ENCODE measurements around the gene SAMD10. TPM values are rescaled to one million over a fixed set of nuclear protein-coding genes. Genes with fewer than 3 reads are reported as not detected.
"Not testable (repeated sequence)": the region's sequence is repeated elsewhere in the genome, so short reads cannot be mapped to it uniquely, and the experiment has no call there.

Gene SAMD10
- total RNA-seq, 2 donors from 2014 or later = 3.1 to 3.7 TPM

DNA sequence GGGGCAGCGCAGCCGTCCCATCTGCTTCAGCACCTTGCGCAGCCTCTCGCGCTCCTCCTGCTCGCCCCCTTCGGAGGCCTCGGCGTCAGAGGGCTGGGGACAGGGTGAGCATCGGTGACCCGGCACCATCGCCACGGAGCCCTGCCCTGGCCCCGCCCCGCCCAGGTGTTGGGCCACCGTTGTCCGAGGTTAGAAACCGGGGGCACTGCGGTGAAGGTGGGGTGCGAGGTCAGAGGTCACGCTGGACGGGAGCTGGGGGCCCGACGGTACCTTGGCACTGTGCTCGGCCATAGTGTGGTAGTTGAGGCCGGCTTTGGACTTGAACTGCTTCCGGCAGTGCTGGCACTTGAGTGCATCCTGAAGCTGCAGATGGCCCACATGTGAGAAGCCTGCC lies 16.1 kb downstream of the SAMD10 start:
- Histone ChIP-seq H3K4me1 (peaks cover 0 to 4% of the 10 kb centered on the region in 2 donors), H3K27ac (no peak overlapping the region), H3K27me3 (no peaks in the 10 kb centered on the region), H3K9me3 (no peaks in the 10 kb centered on the region), H3K4me3 (no peak overlapping the region), H3K36me3 (peaks cover 38% of the 10 kb centered on the region)
- TF ChIP-seq, protein P1, sequence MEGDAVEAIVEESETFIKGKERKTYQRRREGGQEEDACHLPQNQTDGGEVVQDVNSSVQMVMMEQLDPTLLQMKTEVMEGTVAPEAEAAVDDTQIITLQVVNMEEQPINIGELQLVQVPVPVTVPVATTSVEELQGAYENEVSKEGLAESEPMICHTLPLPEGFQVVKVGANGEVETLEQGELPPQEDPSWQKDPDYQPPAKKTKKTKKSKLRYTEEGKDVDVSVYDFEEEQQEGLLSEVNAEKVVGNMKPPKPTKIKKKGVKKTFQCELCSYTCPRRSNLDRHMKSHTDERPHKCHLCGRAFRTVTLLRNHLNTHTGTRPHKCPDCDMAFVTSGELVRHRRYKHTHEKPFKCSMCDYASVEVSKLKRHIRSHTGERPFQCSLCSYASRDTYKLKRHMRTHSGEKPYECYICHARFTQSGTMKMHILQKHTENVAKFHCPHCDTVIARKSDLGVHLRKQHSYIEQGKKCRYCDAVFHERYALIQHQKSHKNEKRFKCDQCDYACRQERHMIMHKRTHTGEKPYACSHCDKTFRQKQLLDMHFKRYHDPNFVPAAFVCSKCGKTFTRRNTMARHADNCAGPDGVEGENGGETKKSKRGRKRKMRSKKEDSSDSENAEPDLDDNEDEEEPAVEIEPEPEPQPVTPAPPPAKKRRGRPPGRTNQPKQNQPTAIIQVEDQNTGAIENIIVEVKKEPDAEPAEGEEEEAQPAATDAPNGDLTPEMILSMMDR (IDR thresholded peaks at IDR 0.05) = no peak
- no peak for DNase-seq (ENCODE audit: low spot score)

DNA sequence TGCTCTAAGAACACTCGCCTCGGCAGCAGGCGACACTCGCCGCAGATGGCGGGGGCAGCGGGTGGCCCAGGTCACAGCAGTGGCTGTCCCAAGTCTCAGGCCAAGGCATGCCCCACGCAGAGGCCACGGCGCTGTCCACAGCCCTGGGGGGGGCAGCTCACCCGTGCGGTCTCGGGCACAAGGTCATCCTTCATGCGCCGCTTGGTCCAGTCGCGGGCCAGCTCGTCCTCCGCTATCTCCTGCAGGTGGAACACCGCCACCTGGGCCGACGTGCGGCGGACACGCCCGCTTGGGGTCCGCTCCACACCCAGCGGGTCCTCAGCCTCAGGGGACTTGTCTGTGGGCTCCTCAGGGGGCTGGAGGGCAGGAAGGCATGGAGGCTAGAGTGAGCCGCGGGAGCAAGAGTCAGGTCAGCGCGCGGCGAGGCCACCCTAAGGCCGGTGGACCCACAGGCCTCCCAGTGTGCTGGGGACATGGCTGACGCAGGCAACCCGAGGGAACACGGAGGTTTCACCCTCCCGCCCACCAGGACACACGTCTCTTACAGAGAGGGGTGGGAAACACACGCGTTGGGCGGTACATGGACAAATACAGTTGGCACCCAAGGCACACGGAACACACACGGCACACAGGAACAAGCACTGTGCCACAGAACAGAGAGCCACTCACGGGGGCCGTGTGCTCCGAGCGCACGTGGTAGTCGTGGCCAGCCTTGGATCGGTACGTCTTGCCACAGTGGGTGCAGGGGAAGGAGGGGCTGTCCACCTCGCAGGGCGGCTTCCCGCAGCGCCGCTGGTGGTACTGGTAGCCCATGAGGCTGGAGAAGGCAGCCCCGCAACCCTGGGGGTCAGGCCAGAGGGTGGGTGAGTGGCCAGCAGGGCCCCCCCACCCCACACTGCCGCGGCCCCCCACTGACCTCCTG lies 16.8 kb downstream of the SAMD10 start:
- H3K36me3 ChIP-seq = peaks cover 38% of the 10 kb centered on the region
- no peak overlapping the region for H3K4me3 ChIP-seq
- no peak overlapping the region for H3K27ac ChIP-seq
- peaks cover 0 to 4% of the 10 kb centered on the region in 2 donors for H3K4me1 ChIP-seq
- no peaks in the 10 kb centered on the region for H3K9me3 ChIP-seq
- DNase-seq (ENCODE audit: low spot score) = no peak
- no peaks in the 10 kb centered on the region for H3K27me3 ChIP-seq
- TF ChIP-seq, protein P1 (IDR thresholded peaks at IDR 0.05) = no peak

DNA sequence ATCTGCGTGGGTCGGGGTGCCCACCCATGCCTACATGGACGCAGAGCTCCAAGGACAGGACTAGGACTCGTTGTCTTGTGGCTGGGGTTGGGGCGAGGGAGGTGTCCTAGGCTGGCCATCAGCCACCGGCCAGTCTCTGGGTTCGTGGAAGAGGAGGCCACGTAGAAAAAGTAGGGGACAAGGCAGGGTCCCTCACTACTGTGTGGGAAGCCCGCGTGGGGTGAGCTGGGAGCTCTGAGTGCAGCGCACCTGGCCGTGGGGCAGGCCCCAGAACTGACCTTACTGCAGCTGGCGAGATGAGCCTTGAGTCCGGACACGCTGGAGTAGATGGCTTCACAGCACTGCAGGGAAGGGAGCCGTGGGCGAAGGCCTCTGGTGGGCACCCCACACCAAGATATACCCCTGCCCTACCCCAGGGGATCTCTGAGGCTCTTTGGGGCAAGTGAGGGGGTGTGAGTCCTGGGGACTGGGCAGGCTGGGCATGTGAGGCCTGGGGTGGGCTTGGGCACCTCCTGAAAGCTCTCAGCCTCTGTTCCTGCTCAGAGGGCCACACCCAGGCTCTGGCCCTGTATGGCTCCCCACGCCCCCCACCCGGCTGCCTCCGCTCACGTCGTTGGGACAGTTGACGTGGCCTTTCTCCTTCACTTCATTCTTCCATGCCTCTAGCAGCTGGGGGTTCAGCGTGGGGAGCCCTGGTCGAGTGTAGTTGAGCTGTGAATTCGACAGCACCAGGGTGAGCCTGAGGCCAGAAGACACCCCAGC lies 17.6 kb downstream of the SAMD10 start:
- TF ChIP-seq, protein P1 (IDR thresholded peaks at IDR 0.05) = no peak
- Histone ChIP-seq H3K27me3 (no peaks in the 10 kb centered on the region), H3K36me3 (peaks cover 37% of the 10 kb centered on the region), H3K4me1 (peaks cover 0 to 12% of the 10 kb centered on the region in 2 donors), H3K27ac (no peak overlapping the region), H3K9me3 (no peaks in the 10 kb centered on the region), H3K4me3 (no peak overlapping the region)
- no peak for DNase-seq (ENCODE audit: low spot score)

DNA sequence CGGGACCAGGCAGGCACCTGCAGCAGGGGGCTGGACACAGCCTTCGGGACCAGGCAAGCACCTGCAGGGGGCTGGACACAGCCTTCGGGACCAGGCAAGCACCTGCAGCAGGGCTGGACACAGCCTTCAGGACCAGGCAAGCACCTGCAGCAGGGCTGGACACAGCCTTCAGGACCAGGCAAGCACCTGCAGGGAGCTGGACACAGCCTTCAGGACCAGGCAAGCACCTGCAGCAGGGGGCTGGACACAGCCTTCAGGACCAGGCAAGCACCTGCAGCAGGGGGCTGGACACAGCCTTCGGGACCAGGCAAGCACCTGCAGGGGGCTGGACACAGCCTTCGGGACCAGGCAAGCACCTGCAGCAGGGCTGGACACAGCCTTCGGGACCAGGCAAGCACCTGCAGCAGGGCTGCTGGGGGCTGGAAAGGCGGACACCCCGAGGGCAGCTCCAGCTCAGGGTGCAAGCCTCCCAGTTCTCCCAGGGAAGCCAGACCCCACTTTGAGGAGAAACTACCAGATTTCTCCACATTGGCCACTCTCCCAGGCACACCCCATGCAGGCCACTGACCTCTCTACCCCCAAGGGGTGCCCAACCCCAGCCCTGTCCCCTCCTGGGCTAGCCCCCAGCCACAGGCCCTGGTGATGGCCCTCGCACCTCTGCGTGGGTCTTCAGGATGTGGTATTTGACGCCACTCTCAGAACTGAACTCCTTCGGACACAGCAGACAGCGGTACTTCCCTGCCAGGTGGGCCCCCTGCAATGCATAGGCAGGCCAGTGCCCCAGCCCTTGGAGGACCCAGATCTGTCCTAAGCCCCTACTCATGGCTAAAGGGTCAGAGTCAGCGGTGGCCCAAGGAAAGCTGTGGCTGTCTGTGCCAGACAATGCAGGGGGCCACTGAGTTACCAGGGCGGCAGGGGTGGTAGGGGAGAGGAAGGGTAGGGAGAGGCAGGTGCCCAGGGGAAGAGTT lies 18.5 kb downstream of the SAMD10 start:
- H3K27ac ChIP-seq; H3K9me3 ChIP-seq; H3K4me3 ChIP-seq; H3K27me3 ChIP-seq; DNase-seq (ENCODE audit: low spot score): not testable (repeated sequence)
- H3K36me3 ChIP-seq = peaks cover 31% of the 10 kb centered on the region
- H3K4me1 ChIP-seq = peaks cover 0 to 16% of the 10 kb centered on the region in 2 donors

DNA sequence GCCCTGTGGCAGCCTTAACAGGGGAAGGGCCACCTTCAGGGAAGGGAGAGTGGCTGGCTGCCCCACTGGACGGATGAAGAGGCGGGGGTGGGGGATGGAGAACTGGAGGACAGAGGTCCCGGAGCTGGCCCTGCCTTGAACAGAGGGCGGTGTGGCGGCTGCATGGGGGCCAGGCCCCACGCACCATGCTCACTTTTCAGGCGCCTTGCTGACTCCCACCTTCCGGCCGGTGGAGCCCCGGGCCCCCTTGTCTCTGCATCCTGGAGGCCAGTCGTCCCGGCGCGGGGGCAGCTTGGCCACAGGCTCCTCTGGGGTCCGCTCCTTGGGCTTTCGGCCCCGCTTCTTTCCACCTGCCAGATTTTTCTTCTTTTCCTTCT lies 19.8 kb downstream of the SAMD10 start:
- DNase-seq (ENCODE audit: low spot score) = no peak
- Histone ChIP-seq H3K27me3 (no peaks in the 10 kb centered on the region), H3K4me3 (no peak overlapping the region), H3K27ac (no peak overlapping the region), H3K36me3 (peaks cover 31% of the 10 kb centered on the region), H3K4me1 (peaks cover 0 to 26% of the 10 kb centered on the region in 2 donors), H3K9me3 (no peaks in the 10 kb centered on the region)
- TF ChIP-seq, protein P1 (IDR thresholded peaks at IDR 0.05) = no peak
